Hepatocyte (in vitro differentiated cells): ENCODE measurements around the gene DDX18.

Experiments
- CTCF ChIP-seq: fragments of 200-600 bp; sonication (generic); IDR thresholded peaks from 2 replicates; pipeline ENCODE4 v1.5.1; 2016; ENCODE audit warnings: antibody characterized with exemption, mild to moderate bottlenecking; ENCODE audit not compliant: poor library complexity
- EZH2 ChIP-seq: fragments of 200-600 bp; sonication (generic); IDR thresholded peaks from 2 replicates; pipeline ENCODE4 v1.6.1; 2016; ENCODE audit warnings: antibody characterized with exemption, mild to moderate bottlenecking, borderline replicate concordance
- EZH2phosphoT487 ChIP-seq: fragments of 200-600 bp; sonication (generic); IDR thresholded peaks from one replicate; pipeline ENCODE4 v1.6.1; 2018; ENCODE audit warnings: antibody characterized with exemption, mild to moderate bottlenecking, low read depth, moderate library complexity; ENCODE audit not compliant: unreplicated experiment, severe bottlenecking

GRCh38 chr2:117854610-117855009 lies 40.1 kb downstream of the DDX18 start:
- TF ChIP-seq EZH2, result no peak
- no peak for TF ChIP-seq CTCF
- no peak for TF ChIP-seq EZH2phosphoT487
